ENCODE measurements around the gene EPHB6. TPM values are rescaled to one million over a fixed set of nuclear protein-coding genes. Genes with fewer than 3 reads are reported as not detected.
A peak's percentile ranks its signal among the peaks of the same experiment; 100 is the strongest.

EPHB6 gene
- total RNA-seq, 1 experiment from 2014 or later = 12.6 TPM

- no peak for TF ChIP-seq ZBTB33 (IDR thresholded peaks at IDR 0.05; ENCODE audit: extremely low read depth, insufficient replicate concordance, low read length)
Measured at GRCh38 chr7:142809671-142810070, 45.2 kb upstream of the EPHB6 start (continued).

- Histone ChIP-seq H3K4me1 (ENCODE audit: control insufficient read depth in 1 of 2, insufficient read depth in 2 of 2, low read length in 2 of 2) (peaks cover 0 to 24% of the 10 kb centered on the region in 2 experiments; a peak in 3 of 4 replicates), H3K36me3 (ENCODE audit: control insufficient read depth in 1 of 2, insufficient read depth in 2 of 2, low read length in 2 of 2) (no peaks in the 10 kb centered on the region), H3K4me2 (ENCODE audit: low read length) (no peak overlapping the region), H3K9ac (ENCODE audit: low read length) (no peak overlapping the region), H3K27ac (ENCODE audit: low read depth, low read length) (no peak overlapping the region), H3K9me2 (ENCODE audit: insufficient read depth) (no peaks in the 10 kb centered on the region), H3K4me3 (replicated peaks in 1 of 2; ENCODE audit: low read depth in 1 of 2, low read length in 2 of 2) (no peak overlapping the region), H3K9me3 (ENCODE audit: control insufficient read depth in 1 of 2, insufficient read depth in 1 of 2, low read depth in 1 of 2, low read length in 2 of 2) (no peaks in the 10 kb centered on the region), H2AFZ (ENCODE audit: low read depth, low read length, poor library complexity, severe bottlenecking) (peak overlapping the region; percentile 24), H3K79me2 (ENCODE audit: insufficient read depth, low read length) (no peaks in the 10 kb centered on the region), H3K27me3 (ENCODE audit: insufficient read depth, low read length) (peaks cover 35% of the 10 kb centered on the region; the same call in 1 of the 2 replicates), H4K20me1 (ENCODE audit: insufficient read depth) (no peaks in the 10 kb centered on the region)
- ChIA-PET POLR2A (interaction anchor here (0.7 kb wide), 1 partner anchor 244 kb away, joined by 3 read pairs; no protein-coding TSS in a partner anchor), CTCF (interaction anchor here (0.6 to 5.5 kb wide), 17 partner anchors 9 to 404 kb away, joined by 3 to 62 read pairs (median 4); no protein-coding TSS in a partner anchor), RAD21 (ENCODE audit: low non-redundant PET in 1 of 2, low total read pairs in 2 of 2, uncharacterized antibody in 2 of 2, unreplicated experiment in 2 of 2) (interaction anchor here in 1 of 2 experiments (1.5 kb wide), 1 partner anchor 28 kb away, joined by 5 read pairs; no protein-coding TSS in a partner anchor)
- TF ChIP-seq CTCF (IDR thresholded peaks at IDR 0.05 in 2 of 3, conservative IDR thresholded peaks at IDR 0.05 in 1 of 3; ENCODE audit: borderline replicate concordance in 1 of 3, insufficient read depth in 1 of 3, low read depth in 2 of 3, low read length in 2 of 3) = peak; percentile 57 to 80 (median 71)
- TF ChIP-seq RAD21 (IDR thresholded peaks at IDR 0.05; ENCODE audit: low read depth) = peak; percentile 74
- no peak for TF ChIP-seq CBX3 (IDR thresholded peaks at IDR 0.05; ENCODE audit: low read depth)
- no TSS peak for BruUV-seq (replicated peaks)
- intact Hi-C loops (cut with micrococcal nuclease) = loop anchor here (1.0 to 10.0 kb wide), 3 partner anchors 179 to 276 kb away; no protein-coding TSS in a partner anchor
- DNase-seq (ENCODE audit: low read depth, low spot score) (peak; percentile 39), ATAC-seq (peak; percentile 77)
Measured at GRCh38 chr7:142811154-142811737, 43.6 kb upstream of the EPHB6 start.
